HEK293 (cell line): ENCODE measurements around the gene HMCN2.

Source experiments
- GLIS1 ChIP-seq: fragments of 450-650 bp; formaldehyde crosslinking; IDR thresholded peaks from 2 replicates; pipeline ENCODE4 v1.5.1; 2016; ENCODE audit warnings: missing biosample characterization, missing genetic modification characterization
- HOXA7 ChIP-seq: sonication (generic); formaldehyde crosslinking; IDR thresholded peaks from 2 replicates; pipeline ENCODE4 v1.8.1; 2022; ENCODE audit warnings: missing genetic modification reagents, borderline replicate concordance
- SP7 ChIP-seq: fragments of 450-650 bp; formaldehyde crosslinking; IDR thresholded peaks from 2 replicates; pipeline ENCODE4 v1.5.1; 2016; ENCODE audit warnings: missing biosample characterization, missing genetic modification characterization
- ZBTB7A ChIP-seq: fragments of 450-650 bp; formaldehyde crosslinking; IDR thresholded peaks from 2 replicates; pipeline ENCODE4 v1.5.1; 2016; ENCODE audit warnings: low read depth, missing biosample characterization, missing genetic modification characterization
- ZEB2 ChIP-seq: fragments of 450-650 bp; formaldehyde crosslinking; IDR thresholded peaks from 2 replicates; pipeline ENCODE4 v1.5.1; 2016; ENCODE audit warnings: missing biosample characterization, missing genetic modification characterization
- ZNF10 ChIP-seq: fragments of 450-650 bp; formaldehyde crosslinking; IDR thresholded peaks from 2 replicates; pipeline ENCODE4 v1.5.1; 2017; ENCODE audit warnings: missing biosample characterization, missing genetic modification characterization
- ZNF121 ChIP-seq: fragments of 450-650 bp; formaldehyde crosslinking; IDR thresholded peaks from 2 replicates; pipeline ENCODE4 v1.5.1; 2016; ENCODE audit warnings: missing biosample characterization, missing genetic modification characterization
- ZNF146 ChIP-seq: fragments of 450-650 bp; formaldehyde crosslinking; IDR thresholded peaks from 2 replicates; pipeline ENCODE4 v1.5.1; 2016; ENCODE audit warnings: missing biosample characterization, missing genetic modification characterization
- ZNF202 ChIP-seq: fragments of 450-650 bp; formaldehyde crosslinking; IDR thresholded peaks from 2 replicates; pipeline ENCODE4 v1.5.1; 2016; ENCODE audit warnings: missing biosample characterization, missing genetic modification characterization, borderline replicate concordance
- ZNF341 ChIP-seq: fragments of 450-650 bp; formaldehyde crosslinking; IDR thresholded peaks from 2 replicates; pipeline ENCODE4; 2016; ENCODE audit warnings: low read depth, missing biosample characterization, missing genetic modification characterization
- ZNF350 ChIP-seq: fragments of 450-650 bp; formaldehyde crosslinking; IDR thresholded peaks from 2 replicates; pipeline ENCODE4 v1.5.0; 2017; ENCODE audit warnings: missing biosample characterization, mild to moderate bottlenecking, missing genetic modification characterization
- ZNF391 ChIP-seq: fragments of 450-650 bp; formaldehyde crosslinking; IDR thresholded peaks from 2 replicates; pipeline ENCODE4 v1.5.1; 2016; ENCODE audit warnings: low read depth, missing biosample characterization, missing genetic modification characterization, borderline replicate concordance
- ZNF521 ChIP-seq: fragments of 450-650 bp; formaldehyde crosslinking; IDR thresholded peaks from 2 replicates; pipeline ENCODE4 v1.5.1; 2017; ENCODE audit warnings: missing biosample characterization, mild to moderate bottlenecking, missing genetic modification characterization
- ZNF529 ChIP-seq: fragments of 450-650 bp; formaldehyde crosslinking; IDR thresholded peaks from 2 replicates; pipeline ENCODE4 v1.5.1; 2017; ENCODE audit warnings: missing genetic modification characterization, missing biosample characterization; ENCODE audit not compliant: insufficient replicate concordance
- ZNF596 ChIP-seq: fragments of 450-650 bp; IDR thresholded peaks from 2 replicates; pipeline ENCODE4 v1.5.0; 2018; ENCODE audit warnings: missing biosample characterization, mild to moderate bottlenecking, missing genetic modification characterization, moderate library complexity
- ZNF76 ChIP-seq: fragments of 450-650 bp; formaldehyde crosslinking; IDR thresholded peaks from 2 replicates; pipeline ENCODE4; 2016; ENCODE audit warnings: low read depth, missing biosample characterization, missing genetic modification characterization, borderline replicate concordance
- ZNF777 ChIP-seq: fragments of 450-650 bp; formaldehyde crosslinking; IDR thresholded peaks from 2 replicates; pipeline ENCODE4 v1.5.1; 2017; ENCODE audit warnings: missing biosample characterization, missing genetic modification characterization, borderline replicate concordance
- ZNF791 ChIP-seq: fragments of 450-650 bp; formaldehyde crosslinking; IDR thresholded peaks from 2 replicates; pipeline ENCODE4 v1.5.1; 2016; ENCODE audit warnings: missing biosample characterization, missing genetic modification characterization
- ZSCAN23 ChIP-seq: fragments of 450-650 bp; formaldehyde crosslinking; IDR thresholded peaks from 2 replicates; pipeline ENCODE4 v1.5.1; 2016; ENCODE audit warnings: missing biosample characterization, missing genetic modification characterization
- TF ChIP-seq, protein P1 (sequence below): fragments of 450-650 bp; formaldehyde crosslinking; IDR thresholded peaks from 2 replicates; pipeline ENCODE4 v1.5.1; 2016; ENCODE audit warnings: missing biosample characterization, missing genetic modification characterization
- TF ChIP-seq, protein P2 (sequence below): fragments of 450-650 bp; formaldehyde crosslinking; IDR thresholded peaks from 2 replicates; pipeline ENCODE4 v1.5.1; 2016; ENCODE audit warnings: missing biosample characterization, missing genetic modification characterization
- TF ChIP-seq, protein P3 (sequence below): fragments of 450-650 bp; formaldehyde crosslinking; IDR thresholded peaks from 2 replicates; pipeline ENCODE4; 2016; ENCODE audit warnings: missing biosample characterization, missing genetic modification characterization
- TF ChIP-seq, protein P4 (sequence below): fragments of 450-650 bp; formaldehyde crosslinking; conservative IDR thresholded peaks from 2 replicates; pipeline ENCODE4 v1.5.1; 2016; ENCODE audit warnings: low read depth, missing biosample characterization, missing genetic modification characterization
- TF ChIP-seq, protein P5 (sequence below): fragments of 450-650 bp; formaldehyde crosslinking; IDR thresholded peaks from 2 replicates; pipeline ENCODE4 v1.5.1; 2016; ENCODE audit warnings: missing biosample characterization, missing genetic modification characterization
- TF ChIP-seq, protein P6 (sequence below): fragments of 450-650 bp; IDR thresholded peaks from 2 replicates; pipeline ENCODE4 v1.5.1; 2018; ENCODE audit warnings: missing biosample characterization, missing genetic modification characterization

HMCN2 gene

DNA sequence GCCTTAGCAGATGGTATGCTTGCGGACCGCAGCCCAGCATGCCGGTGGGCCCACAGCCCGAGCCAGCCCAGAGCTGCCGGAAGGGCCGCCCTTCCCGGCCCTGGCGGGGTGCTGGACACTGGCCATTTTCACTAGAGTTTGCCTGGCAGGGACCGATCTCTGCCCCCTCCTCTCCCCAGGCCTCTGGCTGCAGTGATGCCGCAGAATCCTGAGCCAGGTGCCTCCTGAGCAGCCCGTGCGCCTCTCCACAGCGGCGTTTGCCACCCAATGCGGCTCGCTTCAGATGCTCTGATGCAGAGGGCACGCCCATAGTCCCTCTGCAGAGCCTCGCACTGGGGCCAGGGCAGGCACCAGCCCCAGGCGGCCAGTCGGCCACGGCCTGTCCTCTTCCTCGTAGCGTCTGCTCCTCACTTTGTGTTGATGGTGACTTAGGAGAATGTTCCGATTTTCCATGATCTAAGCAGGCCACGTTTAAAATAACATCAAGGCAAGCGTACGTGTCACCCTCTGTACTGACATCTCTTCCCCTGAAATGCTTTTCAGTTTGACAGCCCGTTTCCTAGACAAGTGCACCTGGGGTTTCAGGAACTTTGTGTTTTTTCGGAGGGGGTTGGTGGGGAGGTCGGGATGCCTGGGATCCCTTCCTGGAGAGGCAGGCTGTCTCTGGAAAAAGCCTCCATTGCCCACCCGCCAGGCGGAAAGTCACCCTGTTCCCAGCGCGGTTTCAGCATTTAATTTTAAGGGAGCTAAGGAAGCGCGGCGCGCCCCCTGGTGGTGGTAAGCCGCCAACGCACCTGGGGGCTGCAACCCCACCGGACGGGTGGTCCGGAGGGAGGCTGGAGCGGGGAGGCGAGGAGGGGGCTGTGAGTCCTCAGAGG lies 29.8 kb upstream of the HMCN2 start (continued):
- TF ChIP-seq, protein P1, sequence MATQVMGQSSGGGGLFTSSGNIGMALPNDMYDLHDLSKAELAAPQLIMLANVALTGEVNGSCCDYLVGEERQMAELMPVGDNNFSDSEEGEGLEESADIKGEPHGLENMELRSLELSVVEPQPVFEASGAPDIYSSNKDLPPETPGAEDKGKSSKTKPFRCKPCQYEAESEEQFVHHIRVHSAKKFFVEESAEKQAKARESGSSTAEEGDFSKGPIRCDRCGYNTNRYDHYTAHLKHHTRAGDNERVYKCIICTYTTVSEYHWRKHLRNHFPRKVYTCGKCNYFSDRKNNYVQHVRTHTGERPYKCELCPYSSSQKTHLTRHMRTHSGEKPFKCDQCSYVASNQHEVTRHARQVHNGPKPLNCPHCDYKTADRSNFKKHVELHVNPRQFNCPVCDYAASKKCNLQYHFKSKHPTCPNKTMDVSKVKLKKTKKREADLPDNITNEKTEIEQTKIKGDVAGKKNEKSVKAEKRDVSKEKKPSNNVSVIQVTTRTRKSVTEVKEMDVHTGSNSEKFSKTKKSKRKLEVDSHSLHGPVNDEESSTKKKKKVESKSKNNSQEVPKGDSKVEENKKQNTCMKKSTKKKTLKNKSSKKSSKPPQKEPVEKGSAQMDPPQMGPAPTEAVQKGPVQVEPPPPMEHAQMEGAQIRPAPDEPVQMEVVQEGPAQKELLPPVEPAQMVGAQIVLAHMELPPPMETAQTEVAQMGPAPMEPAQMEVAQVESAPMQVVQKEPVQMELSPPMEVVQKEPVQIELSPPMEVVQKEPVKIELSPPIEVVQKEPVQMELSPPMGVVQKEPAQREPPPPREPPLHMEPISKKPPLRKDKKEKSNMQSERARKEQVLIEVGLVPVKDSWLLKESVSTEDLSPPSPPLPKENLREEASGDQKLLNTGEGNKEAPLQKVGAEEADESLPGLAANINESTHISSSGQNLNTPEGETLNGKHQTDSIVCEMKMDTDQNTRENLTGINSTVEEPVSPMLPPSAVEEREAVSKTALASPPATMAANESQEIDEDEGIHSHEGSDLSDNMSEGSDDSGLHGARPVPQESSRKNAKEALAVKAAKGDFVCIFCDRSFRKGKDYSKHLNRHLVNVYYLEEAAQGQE (tag by site-specific recombination) = no peak
- TF ChIP-seq ZNF777 = no peak
- TF ChIP-seq ZBTB7A (tag by site-specific recombination) = no peak
- TF ChIP-seq HOXA7 (CRISPR knock-in tag) = no peak
- TF ChIP-seq ZSCAN23 = no peak
- no peak for TF ChIP-seq ZNF791 (tag by site-specific recombination)
- TF ChIP-seq ZNF121 (tag by site-specific recombination) = no peak
- TF ChIP-seq, protein P2, sequence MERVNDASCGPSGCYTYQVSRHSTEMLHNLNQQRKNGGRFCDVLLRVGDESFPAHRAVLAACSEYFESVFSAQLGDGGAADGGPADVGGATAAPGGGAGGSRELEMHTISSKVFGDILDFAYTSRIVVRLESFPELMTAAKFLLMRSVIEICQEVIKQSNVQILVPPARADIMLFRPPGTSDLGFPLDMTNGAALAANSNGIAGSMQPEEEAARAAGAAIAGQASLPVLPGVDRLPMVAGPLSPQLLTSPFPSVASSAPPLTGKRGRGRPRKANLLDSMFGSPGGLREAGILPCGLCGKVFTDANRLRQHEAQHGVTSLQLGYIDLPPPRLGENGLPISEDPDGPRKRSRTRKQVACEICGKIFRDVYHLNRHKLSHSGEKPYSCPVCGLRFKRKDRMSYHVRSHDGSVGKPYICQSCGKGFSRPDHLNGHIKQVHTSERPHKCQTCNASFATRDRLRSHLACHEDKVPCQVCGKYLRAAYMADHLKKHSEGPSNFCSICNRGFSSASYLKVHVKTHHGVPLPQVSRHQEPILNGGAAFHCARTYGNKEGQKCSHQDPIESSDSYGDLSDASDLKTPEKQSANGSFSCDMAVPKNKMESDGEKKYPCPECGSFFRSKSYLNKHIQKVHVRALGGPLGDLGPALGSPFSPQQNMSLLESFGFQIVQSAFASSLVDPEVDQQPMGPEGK = peak; percentile 84
- TF ChIP-seq, protein P3, sequence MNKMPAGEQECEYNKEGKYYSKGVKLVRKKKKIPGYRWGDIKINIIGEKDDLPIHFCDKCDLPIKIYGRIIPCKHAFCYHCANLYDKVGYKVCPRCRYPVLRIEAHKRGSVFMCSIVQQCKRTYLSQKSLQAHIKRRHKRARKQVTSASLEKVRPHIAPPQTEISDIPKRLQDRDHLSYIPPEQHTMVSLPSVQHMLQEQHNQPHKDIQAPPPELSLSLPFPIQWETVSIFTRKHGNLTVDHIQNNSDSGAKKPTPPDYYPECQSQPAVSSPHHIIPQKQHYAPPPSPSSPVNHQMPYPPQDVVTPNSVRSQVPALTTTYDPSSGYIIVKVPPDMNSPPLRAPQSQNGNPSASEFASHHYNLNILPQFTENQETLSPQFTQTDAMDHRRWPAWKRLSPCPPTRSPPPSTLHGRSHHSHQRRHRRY (tag by site-specific recombination) = no peak
- TF ChIP-seq ZNF76 (tag by site-specific recombination) = no peak
- TF ChIP-seq ZNF529 (tag by site-specific recombination) = no peak
- TF ChIP-seq ZNF350 = no peak
- no peak; the same call in 1 of the 2 replicates for TF ChIP-seq ZEB2 (tag by site-specific recombination)
- peak; percentile 20; the same call in 1 of the 2 replicates for TF ChIP-seq ZNF341 (tag by site-specific recombination)
- TF ChIP-seq, protein P4, sequence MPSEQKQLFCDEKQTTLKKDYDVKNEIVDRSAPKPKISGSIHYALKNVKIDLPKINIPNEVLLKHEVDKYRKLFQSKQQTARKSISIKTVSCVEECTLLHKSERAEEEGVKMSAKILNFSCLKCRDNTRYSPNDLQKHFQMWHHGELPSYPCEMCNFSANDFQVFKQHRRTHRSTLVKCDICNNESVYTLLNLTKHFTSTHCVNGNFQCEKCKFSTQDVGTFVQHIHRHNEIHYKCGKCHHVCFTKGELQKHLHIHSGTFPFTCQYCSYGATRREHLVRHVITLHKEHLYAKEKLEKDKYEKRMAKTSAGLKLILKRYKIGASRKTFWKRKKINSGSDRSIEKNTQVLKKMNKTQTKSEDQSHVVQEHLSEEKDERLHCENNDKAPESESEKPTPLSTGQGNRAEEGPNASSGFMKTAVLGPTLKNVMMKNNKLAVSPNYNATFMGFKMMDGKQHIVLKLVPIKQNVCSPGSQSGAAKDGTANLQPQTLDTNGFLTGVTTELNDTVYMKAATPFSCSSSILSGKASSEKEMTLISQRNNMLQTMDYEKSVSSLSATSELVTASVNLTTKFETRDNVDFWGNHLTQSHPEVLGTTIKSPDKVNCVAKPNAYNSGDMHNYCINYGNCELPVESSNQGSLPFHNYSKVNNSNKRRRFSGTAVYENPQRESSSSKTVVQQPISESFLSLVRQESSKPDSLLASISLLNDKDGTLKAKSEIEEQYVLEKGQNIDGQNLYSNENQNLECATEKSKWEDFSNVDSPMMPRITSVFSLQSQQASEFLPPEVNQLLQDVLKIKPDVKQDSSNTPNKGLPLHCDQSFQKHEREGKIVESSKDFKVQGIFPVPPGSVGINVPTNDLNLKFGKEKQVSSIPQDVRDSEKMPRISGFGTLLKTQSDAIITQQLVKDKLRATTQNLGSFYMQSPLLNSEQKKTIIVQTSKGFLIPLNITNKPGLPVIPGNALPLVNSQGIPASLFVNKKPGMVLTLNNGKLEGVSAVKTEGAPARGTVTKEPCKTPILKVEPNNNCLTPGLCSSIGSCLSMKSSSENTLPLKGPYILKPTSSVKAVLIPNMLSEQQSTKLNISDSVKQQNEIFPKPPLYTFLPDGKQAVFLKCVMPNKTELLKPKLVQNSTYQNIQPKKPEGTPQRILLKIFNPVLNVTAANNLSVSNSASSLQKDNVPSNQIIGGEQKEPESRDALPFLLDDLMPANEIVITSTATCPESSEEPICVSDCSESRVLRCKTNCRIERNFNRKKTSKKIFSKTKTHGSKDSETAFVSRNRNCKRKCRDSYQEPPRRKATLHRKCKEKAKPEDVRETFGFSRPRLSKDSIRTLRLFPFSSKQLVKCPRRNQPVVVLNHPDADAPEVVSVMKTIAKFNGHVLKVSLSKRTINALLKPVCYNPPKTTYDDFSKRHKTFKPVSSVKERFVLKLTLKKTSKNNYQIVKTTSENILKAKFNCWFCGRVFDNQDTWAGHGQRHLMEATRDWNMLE (tag by site-specific recombination) = no peak
- peak; percentile 46; the same call in 1 of the 2 replicates for TF ChIP-seq GLIS1 (tag by site-specific recombination)
- TF ChIP-seq ZNF521 (tag by site-specific recombination) = no peak
- no peak for TF ChIP-seq ZNF202
- TF ChIP-seq, protein P5, sequence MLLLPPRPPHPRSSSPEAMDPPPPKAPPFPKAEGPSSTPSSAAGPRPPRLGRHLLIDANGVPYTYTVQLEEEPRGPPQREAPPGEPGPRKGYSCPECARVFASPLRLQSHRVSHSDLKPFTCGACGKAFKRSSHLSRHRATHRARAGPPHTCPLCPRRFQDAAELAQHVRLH (tag by site-specific recombination) = no peak
- no peak for TF ChIP-seq ZNF146
- TF ChIP-seq SP7 (tag by site-specific recombination) = 0 out of 2 replicates have a peak, but pooled peaks have one; percentile 20
- no peak for TF ChIP-seq ZNF596 (tag by site-specific recombination)
- TF ChIP-seq ZNF391 (tag by site-specific recombination) = no peak
- TF ChIP-seq, protein P6, sequence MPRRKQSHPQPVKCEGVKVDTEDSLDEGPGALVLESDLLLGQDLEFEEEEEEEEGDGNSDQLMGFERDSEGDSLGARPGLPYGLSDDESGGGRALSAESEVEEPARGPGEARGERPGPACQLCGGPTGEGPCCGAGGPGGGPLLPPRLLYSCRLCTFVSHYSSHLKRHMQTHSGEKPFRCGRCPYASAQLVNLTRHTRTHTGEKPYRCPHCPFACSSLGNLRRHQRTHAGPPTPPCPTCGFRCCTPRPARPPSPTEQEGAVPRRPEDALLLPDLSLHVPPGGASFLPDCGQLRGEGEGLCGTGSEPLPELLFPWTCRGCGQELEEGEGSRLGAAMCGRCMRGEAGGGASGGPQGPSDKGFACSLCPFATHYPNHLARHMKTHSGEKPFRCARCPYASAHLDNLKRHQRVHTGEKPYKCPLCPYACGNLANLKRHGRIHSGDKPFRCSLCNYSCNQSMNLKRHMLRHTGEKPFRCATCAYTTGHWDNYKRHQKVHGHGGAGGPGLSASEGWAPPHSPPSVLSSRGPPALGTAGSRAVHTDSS (tag by site-specific recombination) = no peak
- TF ChIP-seq ZNF10 (tag by site-specific recombination) = no peak
